Activated CD4-positive, CD25-positive, alpha-beta regulatory T cell treated with anti-CD3 and anti-CD28 coated beads, Interleukin-2, amount 50 U/mL, for 72 hours (primary cell): ENCODE results near the gene EEIG1.

Experiments
- DNase-seq: peaks from one replicate; pipeline ENCODE4 v3.0.0; 2021

EEIG1 gene

DNA sequence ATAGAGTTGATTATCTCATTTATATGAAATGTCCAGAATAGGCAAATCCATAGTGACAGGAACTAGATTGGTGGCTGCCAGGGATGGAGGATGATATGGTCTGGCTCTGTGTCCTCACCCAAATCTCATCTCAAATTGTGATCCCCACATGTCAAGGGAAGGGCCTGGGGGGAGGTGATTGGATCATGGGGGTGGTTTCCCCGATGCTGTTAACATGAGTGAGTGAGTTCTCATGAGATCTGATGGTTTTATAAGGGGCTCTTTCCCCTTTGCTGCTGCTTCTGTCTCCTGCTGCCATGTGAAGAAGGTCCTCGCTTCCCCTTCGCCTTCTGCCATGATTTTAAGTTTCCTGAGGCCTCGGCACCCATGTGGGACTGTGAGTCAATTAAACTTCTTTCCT lies 21.4 kb downstream of the EEIG1 start:
- no peak for DNase-seq

DNA sequence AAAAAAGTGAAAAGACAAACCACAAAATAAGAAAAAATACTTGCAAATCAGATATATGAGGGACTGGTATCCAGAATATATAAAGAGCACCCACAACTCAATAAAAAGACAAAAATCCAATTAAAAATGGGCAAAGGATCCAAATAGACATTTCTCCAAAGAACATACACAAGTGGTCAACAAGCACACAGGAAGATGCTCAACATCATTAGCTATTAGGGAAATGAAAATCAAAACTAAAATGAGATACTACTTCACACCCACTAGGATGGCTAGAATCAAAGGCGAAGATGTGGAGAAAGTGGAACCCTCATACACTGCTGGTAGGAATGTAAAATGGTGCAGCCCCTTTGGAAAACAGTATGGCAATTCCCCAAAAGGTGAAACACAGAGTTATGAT lies 22.1 kb downstream of the EEIG1 start:
- no peak for DNase-seq

- DNase-seq, result peak; percentile 71
These were observed 25.3 kb downstream of the EEIG1 start for GRCh38 chr9:127955294-127956015.

DNA sequence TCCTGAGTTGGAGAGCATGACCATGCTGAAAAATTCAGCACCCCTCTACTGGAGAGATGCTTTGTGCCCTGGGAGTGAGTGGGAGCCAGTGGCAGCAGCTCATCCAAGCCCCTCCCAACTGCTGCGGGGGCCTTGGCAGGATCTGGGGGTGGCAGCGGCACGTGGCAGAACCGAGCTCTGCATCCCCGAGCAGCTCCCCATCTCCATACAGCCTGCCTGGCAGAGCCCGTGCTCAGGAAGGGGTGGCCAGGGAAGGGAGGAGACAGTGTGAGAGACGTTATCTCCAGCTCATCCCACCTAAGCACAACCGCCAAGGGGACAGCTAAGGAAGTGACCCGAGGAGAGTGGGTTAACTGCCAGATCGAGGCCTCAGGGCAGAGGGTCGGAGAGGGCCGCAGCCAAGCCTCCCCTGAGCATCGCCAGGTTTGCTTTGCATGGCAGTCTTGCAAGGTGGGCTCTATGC lies 25.9 kb downstream of the EEIG1 start:
- no peak for DNase-seq

- DNase-seq, result no peak
These were observed 26.9 kb downstream of the EEIG1 start for GRCh38 chr9:127953768-127954505.

DNA sequence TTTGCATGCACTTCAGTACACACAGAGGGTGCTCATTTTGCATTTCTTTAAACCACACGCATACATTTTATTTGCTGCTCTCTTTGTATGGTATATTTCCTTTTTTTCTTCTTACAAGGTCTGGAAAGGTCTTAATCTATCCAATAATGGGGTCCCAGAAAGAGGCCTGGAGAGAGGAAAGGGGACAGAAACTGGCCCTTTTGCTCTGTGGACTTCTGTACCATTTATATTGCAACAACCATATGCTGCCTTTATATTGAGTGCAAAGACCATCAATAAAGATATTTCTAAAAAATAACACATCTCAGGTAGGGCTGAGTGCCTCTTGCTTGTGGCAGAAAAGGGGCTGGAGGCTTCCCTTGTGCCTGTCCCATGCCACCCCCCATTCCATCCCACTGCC lies 27.6 kb downstream of the EEIG1 start:
- DNase-seq, result no peak

- DNase-seq, result no peak
These were observed 30.1 kb downstream of the EEIG1 start for GRCh38 chr9:127950513-127951289.

DNA sequence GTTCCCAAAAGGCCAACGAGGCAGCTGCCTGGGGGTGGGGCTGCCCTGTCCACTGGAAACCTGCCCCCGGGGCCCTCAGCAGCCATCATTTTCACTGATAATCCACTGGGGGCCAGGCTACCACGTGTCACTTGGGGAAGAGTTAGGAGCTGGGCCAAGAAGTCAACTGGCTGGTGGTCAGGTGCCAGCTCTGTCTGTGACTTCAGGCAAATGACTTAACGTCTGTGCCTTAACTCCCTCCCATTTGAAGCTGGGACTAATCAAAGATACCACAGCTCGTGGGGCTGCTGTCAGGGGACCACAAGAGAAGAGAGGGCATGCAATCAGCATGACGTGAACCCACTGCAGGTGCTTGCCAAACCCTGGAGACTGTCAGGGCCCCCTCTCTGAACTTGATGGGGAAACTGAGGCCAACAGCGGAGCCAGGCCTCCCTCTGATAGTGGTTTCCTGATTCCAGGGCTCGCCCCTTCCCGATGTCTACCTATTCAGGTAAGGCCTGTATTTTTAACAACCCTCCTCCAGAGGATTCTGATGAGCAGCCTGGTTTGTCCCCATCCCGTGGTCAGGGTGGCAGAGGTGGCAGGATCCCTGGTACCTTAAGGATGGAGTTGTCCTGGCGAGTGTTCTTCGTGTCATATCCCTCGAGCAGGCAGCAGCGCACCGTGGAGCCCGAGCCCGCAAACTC lies 30.8 kb downstream of the EEIG1 start:
- no peak for DNase-seq

DNA sequence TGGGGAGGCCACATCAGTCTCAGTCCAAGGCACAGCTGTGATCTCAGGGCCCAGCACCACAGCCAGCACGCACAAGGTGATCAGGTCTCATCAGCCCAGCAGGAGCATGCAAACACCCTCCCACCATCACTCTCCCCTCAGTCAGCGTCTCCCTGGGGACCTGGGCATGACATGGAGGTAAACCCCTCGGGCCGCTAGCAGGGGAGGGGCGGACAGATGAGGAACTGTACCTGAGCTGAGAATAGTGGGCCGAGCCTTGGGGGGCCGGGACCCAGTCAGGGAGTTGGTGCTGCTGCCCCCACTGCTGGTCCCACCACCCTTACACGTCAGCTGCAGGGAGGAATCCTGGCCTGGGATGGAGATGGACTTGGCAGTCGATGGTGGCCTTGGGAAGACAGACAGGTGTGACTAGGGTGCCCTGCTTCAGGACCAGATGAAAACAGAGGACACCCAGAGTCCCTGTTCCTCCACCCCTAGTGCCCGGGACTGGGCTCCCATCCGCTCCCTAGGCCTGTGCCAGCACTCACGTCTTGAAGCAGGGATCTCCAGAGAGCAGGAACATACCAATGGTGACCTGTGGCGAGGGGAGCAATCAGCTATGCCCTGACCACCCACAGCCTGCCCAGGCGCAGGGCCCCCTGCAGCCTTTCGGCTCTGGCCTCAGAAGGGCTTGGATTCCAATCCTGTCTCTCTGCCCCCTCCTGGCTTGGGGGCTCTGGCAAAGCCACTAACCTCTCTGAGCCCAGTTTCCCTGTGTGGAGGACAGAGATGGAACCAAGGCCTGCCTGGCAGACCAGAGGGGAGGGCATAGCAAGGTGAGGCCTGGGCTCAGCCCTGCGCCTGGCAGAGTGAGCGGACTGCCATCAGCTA lies 32.7 kb downstream of the EEIG1 start:
- no peak for DNase-seq

DNA sequence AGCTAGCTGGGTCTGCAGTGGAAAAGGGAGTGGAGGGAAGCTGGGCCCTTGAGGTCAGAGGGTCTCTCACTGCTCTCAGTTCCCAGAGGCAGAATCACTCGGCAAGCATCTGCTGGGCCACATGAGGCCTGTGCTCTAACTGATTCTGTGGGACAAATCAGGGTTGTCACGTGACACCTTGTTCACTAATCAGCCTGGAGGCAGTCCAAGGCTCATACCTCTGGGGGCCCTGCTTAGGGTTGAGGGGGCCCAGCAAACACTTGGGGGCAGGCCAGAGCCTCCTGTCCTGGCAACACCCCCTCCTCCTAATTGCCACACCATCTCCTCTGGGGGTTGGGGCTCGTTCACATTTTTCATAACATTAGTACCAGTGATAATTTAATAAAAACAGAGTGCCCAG lies 34.1 kb downstream of the EEIG1 start:
- no peak for DNase-seq

DNA sequence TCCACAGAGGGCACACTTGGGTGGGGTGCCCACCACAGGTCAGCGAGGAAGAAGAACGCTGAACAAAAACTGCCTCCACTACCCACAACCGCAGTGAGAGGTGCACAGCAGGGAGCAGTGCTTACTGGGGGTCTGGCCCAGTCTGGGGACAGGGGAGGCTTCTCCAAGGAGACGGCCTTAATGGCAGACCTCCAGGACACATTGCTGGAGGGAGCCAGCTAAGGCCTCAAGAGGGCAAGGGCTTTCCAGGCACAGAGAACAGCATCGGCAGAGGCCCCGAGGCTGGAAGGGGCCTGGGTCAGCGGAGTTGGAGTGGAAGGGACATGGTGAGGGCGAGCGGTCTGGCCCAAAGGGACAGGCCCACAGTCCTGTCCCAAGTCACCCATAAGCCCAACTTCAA lies 34.8 kb downstream of the EEIG1 start:
- no peak for DNase-seq

DNA sequence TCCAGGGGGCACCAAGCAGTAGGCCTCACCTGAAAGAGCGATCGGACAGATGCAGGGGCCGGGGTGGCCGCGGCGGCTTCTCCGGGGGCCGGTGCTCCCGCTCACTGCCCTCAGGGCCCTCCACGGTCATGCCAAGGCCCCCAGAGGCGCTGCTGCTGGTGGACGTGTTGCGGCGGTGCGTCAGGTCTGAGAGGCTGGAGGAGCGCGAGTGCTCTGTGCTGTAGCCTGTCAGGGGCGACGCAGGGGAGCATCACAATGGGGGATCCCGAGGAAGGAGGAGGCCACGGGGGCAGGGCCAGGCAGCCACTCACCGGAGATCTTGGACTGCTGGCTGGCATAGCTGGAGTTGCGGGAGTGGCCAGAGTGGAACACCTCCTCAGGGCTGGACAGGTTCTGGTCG lies 35.5 kb downstream of the EEIG1 start:
- no peak for DNase-seq

- no peak for DNase-seq
These were observed 36.1 kb downstream of the EEIG1 start for GRCh38 chr9:127944586-127945218.

DNA sequence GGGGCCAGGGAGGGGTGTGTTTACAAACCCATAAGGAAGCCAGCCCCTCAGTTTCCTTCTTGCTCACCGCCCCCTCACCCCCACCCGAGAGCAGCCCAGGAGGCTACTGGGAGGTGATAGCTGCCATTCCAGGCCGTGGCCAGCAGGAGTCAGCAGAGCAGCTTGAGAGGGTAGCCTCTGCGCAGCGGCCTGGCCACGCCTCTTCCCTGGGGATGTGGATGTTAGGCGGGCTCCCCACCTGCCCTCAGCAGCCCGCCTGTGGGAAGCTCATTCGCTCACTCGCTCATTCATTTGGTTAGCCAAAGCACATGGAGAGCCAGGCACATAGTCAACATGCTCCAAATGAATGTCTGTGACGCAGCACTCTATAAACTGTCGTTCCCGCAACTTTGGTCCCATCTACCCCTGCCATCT lies 37.1 kb downstream of the EEIG1 start:
- DNase-seq, result peak; percentile 78

- DNase-seq, result no peak
These were observed 37.7 kb downstream of the EEIG1 start for GRCh38 chr9:127943011-127943662.

GRCh38 chr9:127942216-127943010 lies 38.4 kb downstream of the EEIG1 start:
- no peak for DNase-seq

GRCh38 chr9:127941961-127942215 lies 38.9 kb downstream of the EEIG1 start:
- no peak for DNase-seq

GRCh38 chr9:127941062-127941960 lies 39.5 kb downstream of the EEIG1 start:
- DNase-seq, result no peak

GRCh38 chr9:127940593-127940992 lies 40.2 kb downstream of the EEIG1 start:
- DNase-seq, result no peak
